Adrenal gland (tissue), 5 donors: ENCODE results near the gene FHIT.

ENCODE experiments used
- CTCF ChIP-seq, 6 experiments: fragments of 450-650 bp in 4 of 6; fragments of 200-600 bp in 2 of 6; sonication (generic) in 1 of 6; IDR thresholded peaks; 1 replicate in 5 of 6; 2 replicates in 1 of 6; pipeline versions ENCODE4 v1.5.1 to v1.8.0; 2016 to 2021; ENCODE audit warnings: antibody characterized with exemption in 6 of 6, mild to moderate bottlenecking in 2 of 6, moderate library complexity in 1 of 6
- POLR2A ChIP-seq, 2 donors: fragments of 450-650 bp; IDR thresholded peaks; one replicate each; pipeline ENCODE4 v1.6.1; 2017; ENCODE audit warnings: antibody characterized with exemption in 2 of 2, mild to moderate bottlenecking in 2 of 2, moderate library complexity in 1 of 2
- donor health status: DM: no; HTN: no; CAD: no.

DNA sequence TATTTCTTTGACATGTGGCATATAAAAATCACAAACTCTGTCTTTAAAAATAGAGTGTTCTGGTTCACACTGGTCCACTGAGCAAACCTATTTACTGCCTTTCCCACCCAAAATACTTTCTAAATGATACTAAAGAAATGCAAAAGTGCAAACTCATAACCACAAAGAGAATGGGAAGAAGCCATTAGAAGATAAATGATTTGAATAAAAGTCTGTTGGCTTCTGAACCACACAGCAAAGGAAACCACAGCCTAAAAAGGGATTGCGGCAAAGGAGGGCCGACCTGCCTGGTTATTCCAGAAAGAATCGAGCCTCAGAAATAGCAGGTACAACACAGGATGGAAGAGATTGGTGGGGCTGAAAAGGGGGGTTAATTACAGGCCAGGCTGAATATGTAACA lies 599.5 kb downstream of the FHIT start:
- no peak for TF ChIP-seq POLR2A (IDR thresholded peaks at IDR 0.05)
- no peak for TF ChIP-seq CTCF (IDR thresholded peaks at IDR 0.05)
